Mucosa of descending colon (tissue), 3 donors: Measurements from ENCODE around the gene UGT1A6. TPM values are rescaled to one million over a fixed set of nuclear protein-coding genes. Genes with fewer than 3 reads are reported as not detected.

Experiments
- ATAC-seq: fragments of 200-7000 bp; cut with Tn5 transposase; one replicate; pipeline ENCODE4 v1.9.1; 2020; ENCODE audit warnings: mild to moderate bottlenecking, moderate library complexity
- DNase-seq, 3 donors: peaks; one replicate each; pipeline ENCODE4 v3.0.0-alpha.2; 2020
- H3K36me3 ChIP-seq: fragments of 200-600 bp; one replicate; pipeline ENCODE4 v1.8.0; 2021; ENCODE audit warnings: low read depth, mild to moderate bottlenecking
- H3K4me1 ChIP-seq: fragments of 200-600 bp; one replicate; pipeline ENCODE4 v1.8.0; 2021; ENCODE audit warnings: low read depth, mild to moderate bottlenecking
- H3K4me3 ChIP-seq: fragments of 200-600 bp; one replicate; pipeline ENCODE4 v1.8.0; 2021; ENCODE audit warnings: mild to moderate bottlenecking
- H3K9me3 ChIP-seq: fragments of 200-600 bp; one replicate; pipeline ENCODE4 v1.8.0; 2021; ENCODE audit warnings: mild to moderate bottlenecking
- intact Hi-C, 2 donors: fragments of 100-400 bp; cut with DNase I in 1 of 2; cut with micrococcal nuclease in 1 of 2; formaldehyde crosslinking; loops; one replicate each; pipeline versions ENCODE4 v1.11.0 to v1.11.1; 2022; cut with DNase I, micrococcal nuclease
- total RNA-seq, 3 donors: library from RNA; stranded (reverse); fragmentation: NEBNext Ultra II Directional in 2 of 3; extraction: Animal tissue kit (Norgen Biotek cat#: 25700) in 2 of 3; gene quantifications; one replicate each; pipeline versions ENCODE4 v1.2.1 to v1.2.4, GENCODE V29; 2021 to 2023
- TF ChIP-seq, protein P1 (sequence below): fragments of 200-600 bp; IDR thresholded peaks from one replicate; pipeline ENCODE4 v1.8.0; 2022; ENCODE audit warnings: antibody characterized with exemption, mild to moderate bottlenecking
- donor health status: DM: no; HTN: no; CAD: no; lungs with moderate emphysema.
- donor health status: DM: no; HTN: no; CAD: no.
- donor health status: DM: no; HTN: yes; CAD: no.

The UGT1A6 gene
- total RNA-seq, 3 donors from 2014 or later: 8.5 to 19.3 (median 8.7) TPM

DNA sequence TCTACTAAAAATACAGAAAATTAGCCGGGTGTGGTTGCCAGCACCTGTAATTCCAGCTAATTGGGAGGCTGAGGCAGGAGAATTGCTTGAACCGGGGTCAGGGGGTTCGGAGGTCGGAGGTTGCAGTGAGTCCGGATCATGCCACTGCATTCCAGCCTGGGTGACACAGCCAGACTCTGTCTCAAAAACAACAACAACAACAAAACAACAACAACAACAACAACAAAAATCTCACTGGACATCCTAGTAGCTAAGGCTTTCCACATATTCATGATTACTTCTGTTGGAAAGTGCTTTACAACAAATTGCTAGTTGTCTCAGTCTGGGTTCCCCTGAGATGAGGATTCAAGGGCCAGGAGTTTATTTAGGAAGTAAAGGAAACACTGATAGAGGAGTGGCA lies 81.2 kb downstream of the UGT1A6 start:
- intact Hi-C loops: no loop called here
- Histone ChIP-seq H3K9me3 (peaks cover 2% of the 10 kb centered on the region), H3K4me1 (no peaks in the 10 kb centered on the region), H3K4me3 (no peak overlapping the region), H3K36me3 (no peaks in the 10 kb centered on the region)
- DNase-seq (no peak), ATAC-seq (no peak)
- TF ChIP-seq, protein P1, sequence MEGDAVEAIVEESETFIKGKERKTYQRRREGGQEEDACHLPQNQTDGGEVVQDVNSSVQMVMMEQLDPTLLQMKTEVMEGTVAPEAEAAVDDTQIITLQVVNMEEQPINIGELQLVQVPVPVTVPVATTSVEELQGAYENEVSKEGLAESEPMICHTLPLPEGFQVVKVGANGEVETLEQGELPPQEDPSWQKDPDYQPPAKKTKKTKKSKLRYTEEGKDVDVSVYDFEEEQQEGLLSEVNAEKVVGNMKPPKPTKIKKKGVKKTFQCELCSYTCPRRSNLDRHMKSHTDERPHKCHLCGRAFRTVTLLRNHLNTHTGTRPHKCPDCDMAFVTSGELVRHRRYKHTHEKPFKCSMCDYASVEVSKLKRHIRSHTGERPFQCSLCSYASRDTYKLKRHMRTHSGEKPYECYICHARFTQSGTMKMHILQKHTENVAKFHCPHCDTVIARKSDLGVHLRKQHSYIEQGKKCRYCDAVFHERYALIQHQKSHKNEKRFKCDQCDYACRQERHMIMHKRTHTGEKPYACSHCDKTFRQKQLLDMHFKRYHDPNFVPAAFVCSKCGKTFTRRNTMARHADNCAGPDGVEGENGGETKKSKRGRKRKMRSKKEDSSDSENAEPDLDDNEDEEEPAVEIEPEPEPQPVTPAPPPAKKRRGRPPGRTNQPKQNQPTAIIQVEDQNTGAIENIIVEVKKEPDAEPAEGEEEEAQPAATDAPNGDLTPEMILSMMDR: no peak

DNA sequence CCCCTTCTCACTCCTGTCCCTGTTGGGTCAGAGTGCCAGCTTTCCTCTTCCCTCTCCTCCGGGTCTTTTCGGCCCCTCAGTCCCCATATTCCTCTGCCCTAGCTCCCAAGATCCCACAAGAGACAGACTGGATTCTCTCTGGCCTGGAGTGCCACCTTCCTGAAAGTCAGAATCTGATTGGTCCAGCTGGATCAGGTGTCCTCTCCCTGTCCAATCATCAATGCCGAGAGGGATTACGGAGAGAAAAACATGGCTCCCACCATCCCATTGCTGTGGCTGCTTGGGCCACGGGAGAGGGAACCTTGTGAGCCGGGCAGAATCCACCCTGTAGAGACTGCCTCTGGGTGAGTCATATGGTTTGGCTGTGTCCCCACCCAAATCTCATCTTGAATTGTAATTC lies 82.7 kb downstream of the UGT1A6 start:
- TF ChIP-seq, protein P1: no peak
- Histone ChIP-seq H3K9me3 (peaks cover 2% of the 10 kb centered on the region), H3K4me3 (no peak overlapping the region), H3K36me3 (no peaks in the 10 kb centered on the region), H3K4me1 (no peaks in the 10 kb centered on the region)
- intact Hi-C loops: no loop called here
- ATAC-seq: no peak
- DNase-seq: no peak

DNA sequence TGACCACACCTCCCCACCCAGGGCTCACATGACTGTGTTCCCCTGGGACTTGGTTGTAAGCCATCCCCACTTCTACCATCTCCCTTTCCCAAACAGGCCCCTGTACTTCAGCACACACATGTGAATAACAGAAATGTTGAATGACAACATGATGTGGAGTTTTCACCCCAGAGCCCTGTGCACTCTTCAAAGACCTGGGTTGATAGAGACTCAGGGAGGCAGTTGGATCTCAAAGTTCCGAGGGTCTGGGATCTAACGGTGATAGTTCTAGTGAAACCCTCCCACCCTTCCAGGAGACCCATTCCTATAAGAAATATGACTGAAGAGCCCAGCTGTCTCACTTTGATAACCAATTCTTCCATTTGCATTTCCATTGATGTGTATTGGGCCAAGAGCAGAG lies 85.3 kb downstream of the UGT1A6 start, which contains the start of gene MROH2A:
MROH2A (plus strand) TSS at position 301 of the 400 bp plus-strand sequence. CDS start 1,029 bp downstream, outside the sequence.
- no peak for DNase-seq
- TF ChIP-seq, protein P1: no peak
- Histone ChIP-seq H3K4me3 (no peak within 1 kb of the TSS), H3K36me3 (no peaks in the 10 kb centered on the region), H3K4me1 (no peaks in the 10 kb centered on the region), H3K9me3 (peaks cover 2% of the 10 kb centered on the region)
- ATAC-seq: no peak
- intact Hi-C loops: no loop called here

DNA sequence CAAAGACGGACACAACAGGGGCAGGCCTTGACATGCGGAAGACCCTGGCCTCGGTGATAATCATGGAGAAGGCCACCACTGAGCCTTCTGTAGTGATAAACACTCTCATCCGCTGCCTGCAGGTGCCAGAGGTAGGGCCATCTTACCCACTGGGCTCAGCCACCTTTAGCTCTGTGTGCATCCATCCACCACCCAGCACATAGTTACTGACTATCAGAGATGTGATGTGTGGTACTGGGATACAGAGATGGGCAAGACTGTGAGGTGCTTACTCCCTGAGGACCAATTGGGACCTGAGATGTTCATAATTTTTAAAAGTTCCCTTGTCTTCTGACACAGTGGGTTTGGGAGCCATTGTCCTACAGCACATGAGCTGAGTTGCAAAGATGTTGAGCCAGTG lies 87.0 kb downstream of the UGT1A6 start:
- ATAC-seq: no peak
- intact Hi-C loops: no loop called here
- no peak for DNase-seq
- H3K4me3 ChIP-seq: no peak overlapping the region
- peaks cover 2% of the 10 kb centered on the region for H3K9me3 ChIP-seq
- no peaks in the 10 kb centered on the region for H3K4me1 ChIP-seq
- no peaks in the 10 kb centered on the region for H3K36me3 ChIP-seq
- TF ChIP-seq, protein P1: no peak

DNA sequence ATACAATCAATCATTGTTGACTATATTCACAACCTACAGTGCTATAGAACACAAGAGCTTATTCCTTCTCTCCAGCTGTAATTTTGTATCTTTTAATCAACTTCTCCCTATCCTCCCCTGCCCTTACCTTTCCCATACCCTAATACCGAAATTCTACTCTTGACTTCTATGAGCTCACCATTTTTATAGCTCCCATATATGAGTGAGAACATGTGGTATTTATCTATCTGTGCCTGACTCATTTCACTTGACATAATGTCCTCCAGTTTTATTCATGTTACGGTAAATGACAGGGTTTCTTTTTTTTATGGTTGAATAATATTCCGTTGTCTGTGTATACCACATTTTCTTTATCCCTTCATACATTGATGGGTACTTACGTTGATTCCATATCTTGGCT lies 88.1 kb downstream of the UGT1A6 start:
- TF ChIP-seq, protein P1: no peak
- ATAC-seq: peak; percentile 32

DNA sequence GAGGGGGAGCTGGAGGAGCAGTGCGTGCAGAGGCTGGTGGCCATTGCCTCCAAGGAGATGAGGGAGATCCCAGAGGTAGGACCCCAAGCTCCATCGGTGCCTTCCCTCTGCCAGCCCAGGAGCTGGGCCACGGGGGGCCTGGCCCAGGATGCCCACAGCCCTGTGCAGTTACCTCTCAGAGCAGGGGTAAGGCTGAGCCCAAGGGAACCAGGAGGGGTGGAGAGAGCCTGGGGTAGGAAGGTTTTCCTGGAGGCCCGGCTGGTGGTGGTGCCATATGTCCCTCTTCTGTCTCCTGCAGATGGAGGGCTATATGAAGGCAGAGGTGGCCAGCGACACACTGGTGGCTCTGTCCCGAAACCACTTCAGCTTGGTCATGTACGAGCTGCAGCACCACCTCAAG lies 96.9 kb downstream of the UGT1A6 start:
- no peaks in the 10 kb centered on the region for H3K9me3 ChIP-seq
- intact Hi-C loops: no loop called here
- no peaks in the 10 kb centered on the region for H3K4me1 ChIP-seq
- no peak overlapping the region for H3K4me3 ChIP-seq
- TF ChIP-seq, protein P1: no peak
- no peak for DNase-seq
- no peaks in the 10 kb centered on the region for H3K36me3 ChIP-seq
- ATAC-seq: no peak

More for the DNA sequence above, 88.1 kb downstream of the UGT1A6 start:
- Histone ChIP-seq H3K4me1 (no peaks in the 10 kb centered on the region), H3K4me3 (no peak overlapping the region), H3K9me3 (no peaks in the 10 kb centered on the region), H3K36me3 (no peaks in the 10 kb centered on the region)
- DNase-seq: no peak
- intact Hi-C loops: no loop called here
